Neural cell (in vitro differentiated cells): Measurements from ENCODE around the gene MARCHF11.

ENCODE experiments used
- EP300 ChIP-seq: fragments of 450-650 bp; conservative IDR thresholded peaks from 2 replicates; pipeline ENCODE4 v1.6.1; 2014; ENCODE audit warnings: antibody characterized with exemption, mild to moderate bottlenecking, moderate library complexity; ENCODE audit not compliant: poor library complexity, severe bottlenecking
- EZH2 ChIP-seq: fragments of 200-600, 300-800 bp; shearing (Covaris generic), sonication (generic); IDR thresholded peaks from 2 replicates; pipeline ENCODE4 v1.6.1; 2014; ENCODE audit warnings: antibody characterized with exemption, low read length, borderline replicate concordance, mild to moderate bottlenecking; ENCODE audit not compliant: insufficient read depth, poor library complexity, severe bottlenecking
- POLR2AphosphoS5 ChIP-seq: IDR thresholded peaks from 2 replicates; pipeline ENCODE4 v1.6.1; 2012
- RAD21 ChIP-seq: fragments of 450-650 bp; conservative IDR thresholded peaks from 2 replicates; pipeline ENCODE4 v1.6.1; 2014; ENCODE audit warnings: antibody characterized with exemption, mild to moderate bottlenecking, moderate library complexity
- SMC3 ChIP-seq: fragments of 450-650 bp; conservative IDR thresholded peaks from 2 replicates; pipeline ENCODE4 v1.6.1; 2014; ENCODE audit warnings: antibody characterized with exemption, mild to moderate bottlenecking, moderate library complexity; ENCODE audit not compliant: poor library complexity
- TAF1 ChIP-seq: IDR thresholded peaks from 2 replicates; pipeline ENCODE4 v1.6.1; 2012; ENCODE audit warnings: low read depth
- TF ChIP-seq, protein P1 (sequence below): fragments of 450-650 bp; IDR thresholded peaks from 2 replicates; pipeline ENCODE4 v1.5.1; 2014; ENCODE audit warnings: antibody characterized with exemption, mild to moderate bottlenecking, moderate library complexity; ENCODE audit not compliant: poor library complexity, severe bottlenecking
- TF ChIP-seq, protein P2 (sequence below): IDR thresholded peaks from 2 replicates; pipeline ENCODE4 v1.6.1; 2012; ENCODE audit warnings: borderline replicate concordance

DNA sequence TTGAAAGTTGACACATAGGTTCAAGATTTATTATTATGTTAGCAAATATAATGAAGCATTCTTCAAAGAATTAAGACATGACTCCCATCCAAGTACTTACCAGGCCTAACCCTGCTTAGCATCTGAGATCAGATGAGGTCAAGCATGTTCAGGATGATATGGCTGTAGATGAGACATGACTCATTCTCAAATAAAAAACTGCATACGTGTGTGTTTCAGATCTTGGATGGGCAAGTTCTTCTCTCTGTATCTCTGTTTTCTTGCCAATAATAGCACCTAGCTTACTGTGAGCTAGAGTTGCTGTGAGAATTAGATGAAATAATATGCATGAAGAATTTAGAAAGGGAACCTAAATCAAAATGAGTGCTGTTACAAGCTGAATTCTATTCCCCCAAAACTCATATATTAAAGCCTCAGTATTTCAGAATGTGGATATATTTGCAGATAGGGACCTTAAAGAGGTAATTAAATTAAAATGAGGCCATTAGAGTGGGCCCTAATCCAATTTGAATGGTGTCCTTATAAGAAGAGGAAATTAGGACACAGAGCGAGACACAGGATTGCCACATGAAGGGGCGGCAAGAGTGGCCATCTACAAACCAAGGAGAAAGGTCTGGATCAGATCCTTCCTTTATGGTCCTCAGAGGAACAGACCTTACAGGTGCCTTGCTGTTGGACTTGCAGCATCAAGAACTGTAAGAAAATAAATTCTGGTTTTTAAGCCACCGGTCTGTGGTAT is 146.2 kb downstream of the MARCHF11 start:
- TF ChIP-seq POLR2AphosphoS5: no peak
- TF ChIP-seq, protein P1, sequence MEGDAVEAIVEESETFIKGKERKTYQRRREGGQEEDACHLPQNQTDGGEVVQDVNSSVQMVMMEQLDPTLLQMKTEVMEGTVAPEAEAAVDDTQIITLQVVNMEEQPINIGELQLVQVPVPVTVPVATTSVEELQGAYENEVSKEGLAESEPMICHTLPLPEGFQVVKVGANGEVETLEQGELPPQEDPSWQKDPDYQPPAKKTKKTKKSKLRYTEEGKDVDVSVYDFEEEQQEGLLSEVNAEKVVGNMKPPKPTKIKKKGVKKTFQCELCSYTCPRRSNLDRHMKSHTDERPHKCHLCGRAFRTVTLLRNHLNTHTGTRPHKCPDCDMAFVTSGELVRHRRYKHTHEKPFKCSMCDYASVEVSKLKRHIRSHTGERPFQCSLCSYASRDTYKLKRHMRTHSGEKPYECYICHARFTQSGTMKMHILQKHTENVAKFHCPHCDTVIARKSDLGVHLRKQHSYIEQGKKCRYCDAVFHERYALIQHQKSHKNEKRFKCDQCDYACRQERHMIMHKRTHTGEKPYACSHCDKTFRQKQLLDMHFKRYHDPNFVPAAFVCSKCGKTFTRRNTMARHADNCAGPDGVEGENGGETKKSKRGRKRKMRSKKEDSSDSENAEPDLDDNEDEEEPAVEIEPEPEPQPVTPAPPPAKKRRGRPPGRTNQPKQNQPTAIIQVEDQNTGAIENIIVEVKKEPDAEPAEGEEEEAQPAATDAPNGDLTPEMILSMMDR: no peak
- no peak for TF ChIP-seq SMC3
- TF ChIP-seq, protein P2, sequence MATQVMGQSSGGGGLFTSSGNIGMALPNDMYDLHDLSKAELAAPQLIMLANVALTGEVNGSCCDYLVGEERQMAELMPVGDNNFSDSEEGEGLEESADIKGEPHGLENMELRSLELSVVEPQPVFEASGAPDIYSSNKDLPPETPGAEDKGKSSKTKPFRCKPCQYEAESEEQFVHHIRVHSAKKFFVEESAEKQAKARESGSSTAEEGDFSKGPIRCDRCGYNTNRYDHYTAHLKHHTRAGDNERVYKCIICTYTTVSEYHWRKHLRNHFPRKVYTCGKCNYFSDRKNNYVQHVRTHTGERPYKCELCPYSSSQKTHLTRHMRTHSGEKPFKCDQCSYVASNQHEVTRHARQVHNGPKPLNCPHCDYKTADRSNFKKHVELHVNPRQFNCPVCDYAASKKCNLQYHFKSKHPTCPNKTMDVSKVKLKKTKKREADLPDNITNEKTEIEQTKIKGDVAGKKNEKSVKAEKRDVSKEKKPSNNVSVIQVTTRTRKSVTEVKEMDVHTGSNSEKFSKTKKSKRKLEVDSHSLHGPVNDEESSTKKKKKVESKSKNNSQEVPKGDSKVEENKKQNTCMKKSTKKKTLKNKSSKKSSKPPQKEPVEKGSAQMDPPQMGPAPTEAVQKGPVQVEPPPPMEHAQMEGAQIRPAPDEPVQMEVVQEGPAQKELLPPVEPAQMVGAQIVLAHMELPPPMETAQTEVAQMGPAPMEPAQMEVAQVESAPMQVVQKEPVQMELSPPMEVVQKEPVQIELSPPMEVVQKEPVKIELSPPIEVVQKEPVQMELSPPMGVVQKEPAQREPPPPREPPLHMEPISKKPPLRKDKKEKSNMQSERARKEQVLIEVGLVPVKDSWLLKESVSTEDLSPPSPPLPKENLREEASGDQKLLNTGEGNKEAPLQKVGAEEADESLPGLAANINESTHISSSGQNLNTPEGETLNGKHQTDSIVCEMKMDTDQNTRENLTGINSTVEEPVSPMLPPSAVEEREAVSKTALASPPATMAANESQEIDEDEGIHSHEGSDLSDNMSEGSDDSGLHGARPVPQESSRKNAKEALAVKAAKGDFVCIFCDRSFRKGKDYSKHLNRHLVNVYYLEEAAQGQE: no peak
- TF ChIP-seq RAD21: no peak
- no peak for TF ChIP-seq TAF1
- TF ChIP-seq EP300: no peak
- TF ChIP-seq EZH2: no peak
